Neural cell (in vitro differentiated cells): ENCODE data around the gene SVBP. TPM values are rescaled to one million over a fixed set of nuclear protein-coding genes. Genes with fewer than 3 reads are reported as not detected.

Experiments
- H2AFZ ChIP-seq: fragments of 200-600, 300-800 bp; sonication (generic), shearing (Covaris generic); 2 replicates; pipeline ENCODE4 v1.6.0; 2014; ENCODE audit warnings: low read depth, mild to moderate bottlenecking, antibody characterized with exemption, low read length, moderate library complexity
- H3F3A ChIP-seq: fragments of 200-600 bp; shearing (Covaris generic); 2 replicates; pipeline ENCODE4 v1.6.1; 2016; ENCODE audit warnings: mild to moderate bottlenecking, moderate library complexity, mixed read lengths, antibody characterized with exemption, low read length; ENCODE audit not compliant: insufficient read depth, poor library complexity, severe bottlenecking
- H3K27ac ChIP-seq: fragments of 200-600, 300-800 bp; sonication (generic), shearing (Covaris generic); 2 replicates; pipeline ENCODE4 v1.5.1; 2014; ENCODE audit warnings: mild to moderate bottlenecking, low read length, moderate library complexity
- H3K27me3 ChIP-seq: fragments of 300-800, 200-600 bp; sonication (generic), shearing (Covaris generic); 2 replicates; pipeline ENCODE4 v1.6.0; 2014; ENCODE audit warnings: mild to moderate bottlenecking, low read depth, low read length, moderate library complexity; ENCODE audit not compliant: insufficient read depth
- H3K36me3 ChIP-seq: fragments of 300-800, 200-600 bp; sonication (generic), shearing (Covaris generic); 2 replicates; pipeline ENCODE4 v1.5.1; 2014; ENCODE audit warnings: mild to moderate bottlenecking, antibody characterized with exemption, low read length, moderate library complexity; ENCODE audit not compliant: insufficient read depth
- H3K4me2 ChIP-seq: fragments of 300-800, 200-600 bp; sonication (generic), shearing (Covaris generic); 2 replicates; pipeline ENCODE4 v1.6.0; 2014; ENCODE audit warnings: mild to moderate bottlenecking, low read length
- H3K4me3 ChIP-seq: fragments of 300-800, 200-600 bp; sonication (generic), shearing (Covaris generic); 2 replicates; pipeline ENCODE4 v1.5.1; 2014; ENCODE audit warnings: mild to moderate bottlenecking, low read length, moderate library complexity
- H3K79me2 ChIP-seq: fragments of 200-600 bp; shearing (Covaris generic); replicated peaks from 2 replicates; pipeline ENCODE4 v1.6.0; 2014; ENCODE audit warnings: mild to moderate bottlenecking, low read length, moderate library complexity; ENCODE audit not compliant: insufficient read depth
- H3K9ac ChIP-seq: fragments of 300-800, 200-600 bp; sonication (generic), shearing (Covaris generic); 2 replicates; pipeline ENCODE4 v1.6.1; 2016; ENCODE audit warnings: mild to moderate bottlenecking, low read length, mixed read lengths
- H3K9me2 ChIP-seq: fragments of 200-600 bp; shearing (Covaris generic); 2 replicates; pipeline ENCODE4 v1.6.1; 2016; ENCODE audit warnings: mild to moderate bottlenecking, low read length, mixed read lengths; ENCODE audit not compliant: insufficient read depth
- H3K9me3 ChIP-seq: fragments of 200-600, 300-800 bp; sonication (generic), shearing (Covaris generic); 2 replicates; pipeline ENCODE4 v1.6.1; 2016; ENCODE audit warnings: mild to moderate bottlenecking, mixed run types, low read length, moderate library complexity, mixed read lengths
- H4K20me1 ChIP-seq: fragments of 200-600 bp; shearing (Covaris generic); 2 replicates; pipeline ENCODE4 v1.6.1; 2016; ENCODE audit warnings: mild to moderate bottlenecking, mixed run types; ENCODE audit not compliant: insufficient read depth
- EP300 ChIP-seq: fragments of 450-650 bp; conservative IDR thresholded peaks from 2 replicates; pipeline ENCODE4 v1.6.1; 2014; ENCODE audit warnings: antibody characterized with exemption, mild to moderate bottlenecking, moderate library complexity; ENCODE audit not compliant: poor library complexity, severe bottlenecking
- EZH2 ChIP-seq: fragments of 200-600, 300-800 bp; shearing (Covaris generic), sonication (generic); IDR thresholded peaks from 2 replicates; pipeline ENCODE4 v1.6.1; 2014; ENCODE audit warnings: antibody characterized with exemption, low read length, borderline replicate concordance, mild to moderate bottlenecking; ENCODE audit not compliant: insufficient read depth, poor library complexity, severe bottlenecking
- MXI1 ChIP-seq: fragments of 450-650 bp; conservative IDR thresholded peaks from 2 replicates; pipeline ENCODE4 v1.6.1; 2014; ENCODE audit warnings: antibody characterized with exemption, mild to moderate bottlenecking; ENCODE audit not compliant: poor library complexity, severe bottlenecking
- POLR2AphosphoS5 ChIP-seq: IDR thresholded peaks from 2 replicates; pipeline ENCODE4 v1.6.1; 2012
- RAD21 ChIP-seq: fragments of 450-650 bp; conservative IDR thresholded peaks from 2 replicates; pipeline ENCODE4 v1.6.1; 2014; ENCODE audit warnings: antibody characterized with exemption, mild to moderate bottlenecking, moderate library complexity
- SMC3 ChIP-seq: fragments of 450-650 bp; conservative IDR thresholded peaks from 2 replicates; pipeline ENCODE4 v1.6.1; 2014; ENCODE audit warnings: antibody characterized with exemption, mild to moderate bottlenecking, moderate library complexity; ENCODE audit not compliant: poor library complexity
- TAF1 ChIP-seq: IDR thresholded peaks from 2 replicates; pipeline ENCODE4 v1.6.1; 2012; ENCODE audit warnings: low read depth
- polyA minus RNA-seq: library from RNA; depleted of rRNA, polyadenylated mRNA; stranded (reverse); fragments of >200 nt; gene quantifications from 2 replicates; pipeline ENCODE4 v1.2.3, GENCODE V29; 2014
- polyA plus RNA-seq: library from polyadenylated mRNA; depleted of rRNA; stranded (reverse); fragments of >200 nt; gene quantifications from 2 replicates; pipeline ENCODE4 v1.2.3, GENCODE V29; 2014
- TF ChIP-seq, protein P1 (sequence below): IDR thresholded peaks from 2 replicates; pipeline ENCODE4 v1.6.1; 2012; ENCODE audit warnings: borderline replicate concordance
- TF ChIP-seq, protein P2 (sequence below): fragments of 450-650 bp; IDR thresholded peaks from 2 replicates; pipeline ENCODE4 v1.5.1; 2014; ENCODE audit warnings: antibody characterized with exemption, mild to moderate bottlenecking, moderate library complexity; ENCODE audit not compliant: poor library complexity, severe bottlenecking

SVBP gene, protein sequence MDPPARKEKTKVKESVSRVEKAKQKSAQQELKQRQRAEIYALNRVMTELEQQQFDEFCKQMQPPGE
- polyA plus RNA-seq (210 and 231 TPM in 2 replicates), polyA minus RNA-seq (96.7 and 97.8 TPM in 2 replicates)

DNA sequence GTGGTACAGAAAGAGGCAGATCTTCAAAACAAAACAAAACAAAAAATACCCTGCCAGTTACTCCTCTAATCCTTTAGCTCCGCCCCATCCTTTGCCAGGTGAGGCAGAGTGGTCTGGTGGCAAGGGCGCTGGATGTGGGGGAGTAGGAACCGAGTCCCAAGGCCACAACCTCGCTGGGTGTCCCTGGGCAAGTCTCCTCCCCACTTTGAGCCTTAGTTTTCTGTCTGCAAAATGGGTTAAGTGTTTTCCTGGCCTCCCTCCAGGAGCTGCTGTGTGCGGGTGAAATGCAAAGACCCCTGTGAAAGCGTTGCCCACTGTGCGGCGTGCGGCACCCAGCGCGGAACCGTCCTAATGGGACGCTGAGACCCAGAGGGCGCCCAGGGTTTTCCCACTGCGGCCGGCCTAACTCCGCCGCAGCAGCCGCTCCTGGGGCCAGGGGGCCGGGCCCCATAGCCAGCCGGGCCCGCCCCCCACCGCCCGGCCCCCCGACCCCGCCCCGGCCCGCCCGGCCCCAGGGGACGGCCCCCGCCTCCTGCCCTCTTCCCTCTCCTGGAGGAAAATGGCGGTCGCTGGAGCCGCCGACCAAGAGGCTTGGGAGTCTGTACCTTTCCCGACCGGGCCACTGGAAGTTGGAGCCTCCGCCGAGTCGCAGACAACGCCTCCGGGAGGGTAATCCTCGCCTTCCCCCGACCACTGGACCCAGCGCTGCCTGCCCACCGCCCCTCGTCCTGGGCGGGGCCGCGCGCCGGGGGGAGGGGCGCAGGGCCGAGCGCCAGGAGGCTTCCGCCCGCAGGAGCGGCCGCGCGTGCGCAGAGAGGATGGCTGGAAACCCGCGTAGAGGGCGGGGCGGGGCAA is at the start of gene SVBP, which contains the start of gene ERMAP:
Gene SVBP, minus strand, starts transcription at position 813 of the 855 bp plus-strand sequence. CDS start 853 bp downstream, outside the sequence.
Gene ERMAP, plus strand, starts transcription at position 538 of the 855 bp plus-strand sequence. CDS start 13,327 bp downstream, outside the sequence.
- peak; percentile 90 for TF ChIP-seq POLR2AphosphoS5
- peak; percentile 53 for TF ChIP-seq MXI1
- peak; percentile 58 for TF ChIP-seq TAF1
- TF ChIP-seq, protein P1, sequence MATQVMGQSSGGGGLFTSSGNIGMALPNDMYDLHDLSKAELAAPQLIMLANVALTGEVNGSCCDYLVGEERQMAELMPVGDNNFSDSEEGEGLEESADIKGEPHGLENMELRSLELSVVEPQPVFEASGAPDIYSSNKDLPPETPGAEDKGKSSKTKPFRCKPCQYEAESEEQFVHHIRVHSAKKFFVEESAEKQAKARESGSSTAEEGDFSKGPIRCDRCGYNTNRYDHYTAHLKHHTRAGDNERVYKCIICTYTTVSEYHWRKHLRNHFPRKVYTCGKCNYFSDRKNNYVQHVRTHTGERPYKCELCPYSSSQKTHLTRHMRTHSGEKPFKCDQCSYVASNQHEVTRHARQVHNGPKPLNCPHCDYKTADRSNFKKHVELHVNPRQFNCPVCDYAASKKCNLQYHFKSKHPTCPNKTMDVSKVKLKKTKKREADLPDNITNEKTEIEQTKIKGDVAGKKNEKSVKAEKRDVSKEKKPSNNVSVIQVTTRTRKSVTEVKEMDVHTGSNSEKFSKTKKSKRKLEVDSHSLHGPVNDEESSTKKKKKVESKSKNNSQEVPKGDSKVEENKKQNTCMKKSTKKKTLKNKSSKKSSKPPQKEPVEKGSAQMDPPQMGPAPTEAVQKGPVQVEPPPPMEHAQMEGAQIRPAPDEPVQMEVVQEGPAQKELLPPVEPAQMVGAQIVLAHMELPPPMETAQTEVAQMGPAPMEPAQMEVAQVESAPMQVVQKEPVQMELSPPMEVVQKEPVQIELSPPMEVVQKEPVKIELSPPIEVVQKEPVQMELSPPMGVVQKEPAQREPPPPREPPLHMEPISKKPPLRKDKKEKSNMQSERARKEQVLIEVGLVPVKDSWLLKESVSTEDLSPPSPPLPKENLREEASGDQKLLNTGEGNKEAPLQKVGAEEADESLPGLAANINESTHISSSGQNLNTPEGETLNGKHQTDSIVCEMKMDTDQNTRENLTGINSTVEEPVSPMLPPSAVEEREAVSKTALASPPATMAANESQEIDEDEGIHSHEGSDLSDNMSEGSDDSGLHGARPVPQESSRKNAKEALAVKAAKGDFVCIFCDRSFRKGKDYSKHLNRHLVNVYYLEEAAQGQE: peak; percentile 87
- TF ChIP-seq RAD21: no peak
- TF ChIP-seq SMC3: peak; percentile 35
- peak; percentile 47 for TF ChIP-seq EP300
- TF ChIP-seq EZH2: no peak
- Histone ChIP-seq H4K20me1 (no peaks in the 10 kb centered on the region), H3K9me2 (no peaks in the 10 kb centered on the region), H3K4me3 (peak within 1 kb of the TSS; percentile 68), H3F3A (no peaks in the 10 kb centered on the region), H3K9ac (peak within 1 kb of the TSS; percentile 80), H3K4me2 (peak within 1 kb of the TSS; percentile 99), H3K9me3 (no peaks in the 10 kb centered on the region), H2AFZ (peak within 1 kb of the TSS; percentile 54), H3K79me2 (peaks cover 33% of the 10 kb centered on the region), H3K27me3 (no peaks in the 10 kb centered on the region), H3K36me3 (no peaks in the 10 kb centered on the region), H3K27ac (peak within 1 kb of the TSS; percentile 95)

DNA sequence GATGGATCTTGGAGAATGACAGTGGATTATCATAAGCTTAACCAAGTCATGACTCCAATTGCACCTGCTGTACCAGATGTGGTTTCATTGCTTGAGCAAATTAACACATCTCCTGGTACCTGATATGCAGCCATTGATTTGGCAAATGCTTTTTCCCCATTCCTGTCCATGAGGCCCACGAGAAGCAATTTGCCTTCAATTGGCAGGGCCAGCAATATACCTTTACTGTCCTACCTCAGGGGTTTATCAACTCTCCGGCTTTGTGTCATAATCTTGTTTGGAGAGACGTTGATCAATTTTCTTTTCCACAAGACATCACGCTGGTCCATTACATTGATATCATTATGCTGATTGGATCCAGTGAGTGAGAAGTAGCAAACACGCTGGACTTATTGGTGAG is 49.4 kb upstream of the SVBP start:
- H3K27me3 ChIP-seq: no peaks in the 10 kb centered on the region

More for the DNA sequence above, 49.4 kb upstream of the SVBP start:
- no peaks in the 10 kb centered on the region for H3K9me2 ChIP-seq
- no peak overlapping the region for H3K4me3 ChIP-seq
- TF ChIP-seq, protein P2, sequence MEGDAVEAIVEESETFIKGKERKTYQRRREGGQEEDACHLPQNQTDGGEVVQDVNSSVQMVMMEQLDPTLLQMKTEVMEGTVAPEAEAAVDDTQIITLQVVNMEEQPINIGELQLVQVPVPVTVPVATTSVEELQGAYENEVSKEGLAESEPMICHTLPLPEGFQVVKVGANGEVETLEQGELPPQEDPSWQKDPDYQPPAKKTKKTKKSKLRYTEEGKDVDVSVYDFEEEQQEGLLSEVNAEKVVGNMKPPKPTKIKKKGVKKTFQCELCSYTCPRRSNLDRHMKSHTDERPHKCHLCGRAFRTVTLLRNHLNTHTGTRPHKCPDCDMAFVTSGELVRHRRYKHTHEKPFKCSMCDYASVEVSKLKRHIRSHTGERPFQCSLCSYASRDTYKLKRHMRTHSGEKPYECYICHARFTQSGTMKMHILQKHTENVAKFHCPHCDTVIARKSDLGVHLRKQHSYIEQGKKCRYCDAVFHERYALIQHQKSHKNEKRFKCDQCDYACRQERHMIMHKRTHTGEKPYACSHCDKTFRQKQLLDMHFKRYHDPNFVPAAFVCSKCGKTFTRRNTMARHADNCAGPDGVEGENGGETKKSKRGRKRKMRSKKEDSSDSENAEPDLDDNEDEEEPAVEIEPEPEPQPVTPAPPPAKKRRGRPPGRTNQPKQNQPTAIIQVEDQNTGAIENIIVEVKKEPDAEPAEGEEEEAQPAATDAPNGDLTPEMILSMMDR: no peak
- no peak for TF ChIP-seq RAD21
- TF ChIP-seq MXI1: no peak
- no peak for TF ChIP-seq EZH2
- no peak for TF ChIP-seq POLR2AphosphoS5
- TF ChIP-seq, protein P1: no peak
- no peak for TF ChIP-seq EP300
- TF ChIP-seq SMC3: no peak
- no peak for TF ChIP-seq TAF1
- no peak overlapping the region for H3K4me2 ChIP-seq
- no peak overlapping the region for H3K9ac ChIP-seq
- H3K9me3 ChIP-seq: no peaks in the 10 kb centered on the region
- no peaks in the 10 kb centered on the region for H4K20me1 ChIP-seq
- no peaks in the 10 kb centered on the region for H3K36me3 ChIP-seq
- H3K79me2 ChIP-seq: no peaks in the 10 kb centered on the region
- H3F3A ChIP-seq: no peaks in the 10 kb centered on the region
- H3K27ac ChIP-seq: no peak overlapping the region
- no peak overlapping the region for H2AFZ ChIP-seq
